GM23338 (cell line): Measurements from ENCODE around the gene MAP3K4.

Experiments used
- CREB1 ChIP-seq: fragments of 250-450 bp; sonication (Bioruptor Pico); IDR thresholded peaks from 2 replicates; pipeline ENCODE4 v1.5.0; 2020; ENCODE audit warnings: low read depth, mild to moderate bottlenecking, moderate library complexity
- EZH2 ChIP-seq: fragments of 200-600 bp; sonication (generic); IDR thresholded peaks from one replicate; pipeline ENCODE4 v1.8.0; 2017; ENCODE audit warnings: antibody characterized with exemption, mild to moderate bottlenecking, low read depth; ENCODE audit not compliant: unreplicated experiment
- EZH2phosphoT487 ChIP-seq: fragments of 200-600 bp; sonication (generic); IDR thresholded peaks from one replicate; pipeline ENCODE4 v1.8.1; 2018; ENCODE audit warnings: antibody characterized with exemption; ENCODE audit not compliant: unreplicated experiment
- JUNB ChIP-seq: IDR thresholded peaks from one replicate; pipeline ENCODE4 v1.6.1; 2016; ENCODE audit warnings: antibody characterized with exemption; ENCODE audit not compliant: unreplicated experiment
- NANOG ChIP-seq: IDR thresholded peaks from 2 replicates; pipeline ENCODE4 v1.6.1; 2016; ENCODE audit warnings: antibody characterized with exemption, borderline replicate concordance
- POLR2AphosphoS5 ChIP-seq: IDR thresholded peaks from 2 replicates; pipeline ENCODE4 v1.6.1; 2016; ENCODE audit warnings: antibody characterized with exemption, low read depth
- REST ChIP-seq: IDR thresholded peaks from one replicate; pipeline ENCODE4 v1.6.1; 2018; ENCODE audit warnings: antibody characterized with exemption; ENCODE audit not compliant: unreplicated experiment
- TF ChIP-seq, protein P1 (sequence below), 2 experiments: fragments of 200-600 bp in 1 of 2; sonication (generic) in 1 of 2; conservative IDR thresholded peaks; 2 replicates each; pipeline versions ENCODE4 v1.5.1 to v1.6.1; 2016 to 2017; ENCODE audit warnings: antibody characterized with exemption in 2 of 2, low read depth in 2 of 2, mild to moderate bottlenecking in 2 of 2, moderate library complexity in 1 of 2

GRCh38 chr6:161103475-161103874, 111.9 kb downstream of the MAP3K4 start:
- TF ChIP-seq, protein P1, sequence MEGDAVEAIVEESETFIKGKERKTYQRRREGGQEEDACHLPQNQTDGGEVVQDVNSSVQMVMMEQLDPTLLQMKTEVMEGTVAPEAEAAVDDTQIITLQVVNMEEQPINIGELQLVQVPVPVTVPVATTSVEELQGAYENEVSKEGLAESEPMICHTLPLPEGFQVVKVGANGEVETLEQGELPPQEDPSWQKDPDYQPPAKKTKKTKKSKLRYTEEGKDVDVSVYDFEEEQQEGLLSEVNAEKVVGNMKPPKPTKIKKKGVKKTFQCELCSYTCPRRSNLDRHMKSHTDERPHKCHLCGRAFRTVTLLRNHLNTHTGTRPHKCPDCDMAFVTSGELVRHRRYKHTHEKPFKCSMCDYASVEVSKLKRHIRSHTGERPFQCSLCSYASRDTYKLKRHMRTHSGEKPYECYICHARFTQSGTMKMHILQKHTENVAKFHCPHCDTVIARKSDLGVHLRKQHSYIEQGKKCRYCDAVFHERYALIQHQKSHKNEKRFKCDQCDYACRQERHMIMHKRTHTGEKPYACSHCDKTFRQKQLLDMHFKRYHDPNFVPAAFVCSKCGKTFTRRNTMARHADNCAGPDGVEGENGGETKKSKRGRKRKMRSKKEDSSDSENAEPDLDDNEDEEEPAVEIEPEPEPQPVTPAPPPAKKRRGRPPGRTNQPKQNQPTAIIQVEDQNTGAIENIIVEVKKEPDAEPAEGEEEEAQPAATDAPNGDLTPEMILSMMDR (conservative IDR thresholded peaks at IDR 0.05; ENCODE audit: low read depth in 2 of 2) = no peak
- TF ChIP-seq EZH2phosphoT487 (no peak), REST (no peak), EZH2 (no peak), POLR2AphosphoS5 (no peak), JUNB (no peak), CREB1 (CRISPR knock-in tag) (no peak), NANOG (no peak)
